NB4 (cell line): Measurements from ENCODE around the gene AMZ1.

Source experiments
- DNase-seq: peaks from one replicate; pipeline ENCODE4 v3.0.0; 2010; ENCODE audit warnings: low read depth
- H3K4me3 ChIP-seq: one replicate; pipeline ENCODE4 v1.5.1; 2011; ENCODE audit warnings: mild to moderate bottlenecking, low read depth, low read length, moderate library complexity
- CTCF ChIP-seq: IDR thresholded peaks from one replicate; pipeline ENCODE4 v1.5.1; 2012; ENCODE audit warnings: low read depth, low read length
- MYC ChIP-seq: IDR thresholded peaks from 2 replicates; pipeline ENCODE4 v1.6.1; 2011; ENCODE audit warnings: low read depth, low read length
- POLR2A ChIP-seq: IDR thresholded peaks from 2 replicates; pipeline ENCODE4 v1.6.1; 2011; ENCODE audit warnings: mild to moderate bottlenecking; ENCODE audit not compliant: insufficient read length; ENCODE audit errors: extremely low read depth
- TF ChIP-seq, protein P1 (sequence below): IDR thresholded peaks from 2 replicates; pipeline ENCODE4 v1.6.1; 2011; ENCODE audit warnings: low read depth, low read length

Gene AMZ1

GRCh38 chr7:2714636-2715035, 26.6 kb downstream of the AMZ1 start:
- no peak overlapping the region for H3K4me3 ChIP-seq
- TF ChIP-seq MYC (no peak), CTCF (no peak), POLR2A (no peak)
- TF ChIP-seq, protein P1, sequence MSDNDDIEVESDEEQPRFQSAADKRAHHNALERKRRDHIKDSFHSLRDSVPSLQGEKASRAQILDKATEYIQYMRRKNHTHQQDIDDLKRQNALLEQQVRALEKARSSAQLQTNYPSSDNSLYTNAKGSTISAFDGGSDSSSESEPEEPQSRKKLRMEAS = no peak
- DNase-seq = no peak

GRCh38 chr7:2715341-2716231, 27.6 kb downstream of the AMZ1 start:
- no peak overlapping the region for H3K4me3 ChIP-seq
- DNase-seq = peak; percentile 77
- TF ChIP-seq MYC (0 out of 2 replicates have a peak, but pooled peaks have one; percentile 45), CTCF (no peak)

DNA sequence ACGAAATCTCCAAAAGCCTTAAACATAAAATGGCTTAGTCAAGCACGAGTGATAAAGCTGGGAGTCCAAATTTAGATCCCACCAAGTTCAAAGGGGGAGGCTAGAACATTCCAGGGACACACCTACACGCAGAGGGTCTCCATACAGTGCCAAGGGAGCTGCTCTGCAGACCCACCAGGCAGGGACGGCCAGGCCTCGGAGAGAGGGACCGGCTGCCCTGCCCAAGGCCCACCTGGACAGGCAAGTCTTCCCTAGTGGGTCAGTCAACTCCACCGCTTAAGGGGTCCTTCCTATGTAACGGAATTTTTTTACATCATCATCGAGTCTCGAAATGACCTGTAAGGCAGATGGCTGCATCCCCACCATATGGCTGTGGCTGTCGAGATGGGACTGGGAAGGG, 28.5 kb downstream of the AMZ1 start:
- DNase-seq = no peak
- TF ChIP-seq CTCF (no peak), POLR2A (no peak)
- TF ChIP-seq, protein P1 = no peak
- no peak overlapping the region for H3K4me3 ChIP-seq

- no peak overlapping the region for H3K4me3 ChIP-seq
- no peak for DNase-seq
- TF ChIP-seq MYC (no peak), POLR2A (no peak), CTCF (no peak)
- TF ChIP-seq, protein P1 = no peak
Measured at GRCh38 chr7:2716906-2717292, 28.9 kb downstream of the AMZ1 start.

DNA sequence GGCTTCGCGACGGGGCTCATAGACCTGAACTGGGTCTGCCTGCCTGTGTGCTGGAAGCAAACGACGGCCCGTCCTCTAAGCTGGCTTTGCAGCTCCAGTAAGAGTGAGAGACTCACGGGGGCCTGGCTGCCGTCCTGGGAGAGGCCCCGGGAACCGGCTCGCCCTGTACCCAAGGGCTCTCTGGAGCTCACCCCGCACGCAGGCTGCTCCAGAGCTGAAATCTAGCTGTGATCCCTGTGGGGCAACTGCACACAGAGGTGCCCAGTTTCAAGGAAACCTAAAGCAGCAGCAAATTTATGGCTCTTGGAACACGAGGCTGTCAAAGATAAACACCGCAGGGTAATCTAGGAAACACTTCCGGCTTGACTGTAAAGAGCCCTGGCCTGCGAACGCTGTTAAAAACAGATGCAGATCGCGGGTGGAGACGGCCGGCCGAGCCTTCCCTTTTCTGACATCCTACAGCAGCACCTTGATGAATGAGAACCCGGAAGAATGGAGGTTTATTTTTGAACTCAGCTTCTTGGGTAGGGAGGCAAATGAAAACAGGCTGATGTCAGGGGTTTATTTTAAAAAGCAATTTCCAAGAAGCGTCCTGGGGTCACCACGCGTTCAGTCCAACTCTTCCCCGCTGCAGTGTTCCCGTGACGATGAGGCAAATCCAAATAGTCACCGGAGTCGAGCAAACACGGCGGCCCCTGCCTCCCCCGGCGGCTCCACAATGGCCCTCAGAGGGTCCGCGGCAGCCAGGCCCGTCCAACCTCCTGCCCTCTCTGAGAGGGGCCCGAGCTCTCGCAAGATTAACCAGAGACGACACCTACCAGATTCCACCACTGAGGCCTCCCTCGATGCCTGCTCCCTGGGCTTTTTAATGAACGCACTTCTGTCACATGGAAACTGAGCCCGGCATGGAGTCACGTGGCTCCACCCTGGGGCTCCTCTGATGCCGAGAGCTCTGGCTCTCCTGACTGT, 29.6 kb downstream of the AMZ1 start:
- TF ChIP-seq POLR2A (no peak), CTCF (no peak), MYC (no peak)
- TF ChIP-seq, protein P1 = no peak
- H3K4me3 ChIP-seq = no peak overlapping the region

More for the DNA sequence above, 29.6 kb downstream of the AMZ1 start:
- DNase-seq = no peak
